Breast epithelium (tissue), 3 donors: ENCODE results near the gene RIC8A.

ENCODE experiments used
- POLR2A ChIP-seq: fragments of 450-650 bp; IDR thresholded peaks from one replicate; pipeline ENCODE4 v1.6.1; 2016; ENCODE audit warnings: antibody characterized with exemption, mild to moderate bottlenecking, moderate library complexity
- TF ChIP-seq, protein P1 (sequence below), 3 donors: fragments of 450-650 bp; IDR thresholded peaks; one replicate each; pipeline ENCODE4 v1.5.1; 2016 to 2017; ENCODE audit warnings: antibody characterized with exemption in 3 of 3, mild to moderate bottlenecking in 3 of 3, moderate library complexity in 3 of 3

DNA sequence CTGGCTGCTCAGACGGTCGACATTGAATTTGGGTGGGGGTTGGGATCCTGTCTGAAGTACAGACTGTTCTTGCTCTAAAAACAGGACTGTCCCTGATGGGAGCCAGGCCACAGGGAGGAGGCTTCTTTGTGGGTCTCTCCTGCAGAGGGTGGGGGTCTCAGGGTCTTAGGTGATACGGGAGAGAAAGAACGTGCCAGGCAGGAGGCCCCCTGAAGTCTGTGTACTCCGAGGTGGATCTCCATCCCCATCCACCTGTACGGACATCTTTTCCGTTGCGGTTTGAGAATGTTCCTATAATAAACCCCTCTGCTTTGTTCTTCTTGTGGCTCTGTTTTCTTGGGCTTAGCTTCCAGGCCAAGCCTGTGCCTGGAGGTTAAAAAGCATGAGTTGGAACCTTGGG, 45.2 kb downstream of the RIC8A start:
- TF ChIP-seq, protein P1, sequence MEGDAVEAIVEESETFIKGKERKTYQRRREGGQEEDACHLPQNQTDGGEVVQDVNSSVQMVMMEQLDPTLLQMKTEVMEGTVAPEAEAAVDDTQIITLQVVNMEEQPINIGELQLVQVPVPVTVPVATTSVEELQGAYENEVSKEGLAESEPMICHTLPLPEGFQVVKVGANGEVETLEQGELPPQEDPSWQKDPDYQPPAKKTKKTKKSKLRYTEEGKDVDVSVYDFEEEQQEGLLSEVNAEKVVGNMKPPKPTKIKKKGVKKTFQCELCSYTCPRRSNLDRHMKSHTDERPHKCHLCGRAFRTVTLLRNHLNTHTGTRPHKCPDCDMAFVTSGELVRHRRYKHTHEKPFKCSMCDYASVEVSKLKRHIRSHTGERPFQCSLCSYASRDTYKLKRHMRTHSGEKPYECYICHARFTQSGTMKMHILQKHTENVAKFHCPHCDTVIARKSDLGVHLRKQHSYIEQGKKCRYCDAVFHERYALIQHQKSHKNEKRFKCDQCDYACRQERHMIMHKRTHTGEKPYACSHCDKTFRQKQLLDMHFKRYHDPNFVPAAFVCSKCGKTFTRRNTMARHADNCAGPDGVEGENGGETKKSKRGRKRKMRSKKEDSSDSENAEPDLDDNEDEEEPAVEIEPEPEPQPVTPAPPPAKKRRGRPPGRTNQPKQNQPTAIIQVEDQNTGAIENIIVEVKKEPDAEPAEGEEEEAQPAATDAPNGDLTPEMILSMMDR (IDR thresholded peaks at IDR 0.05), result no peak
- no peak for TF ChIP-seq POLR2A
